GM19238 (cell line): ENCODE data around the gene CYB5R4.

ENCODE experiments used
- DNase-seq: peaks from one replicate; pipeline ENCODE4 v3.0.0; 2011; ENCODE audit warnings: low spot score; ENCODE audit not compliant: insufficient read length

The CYB5R4 gene, protein sequence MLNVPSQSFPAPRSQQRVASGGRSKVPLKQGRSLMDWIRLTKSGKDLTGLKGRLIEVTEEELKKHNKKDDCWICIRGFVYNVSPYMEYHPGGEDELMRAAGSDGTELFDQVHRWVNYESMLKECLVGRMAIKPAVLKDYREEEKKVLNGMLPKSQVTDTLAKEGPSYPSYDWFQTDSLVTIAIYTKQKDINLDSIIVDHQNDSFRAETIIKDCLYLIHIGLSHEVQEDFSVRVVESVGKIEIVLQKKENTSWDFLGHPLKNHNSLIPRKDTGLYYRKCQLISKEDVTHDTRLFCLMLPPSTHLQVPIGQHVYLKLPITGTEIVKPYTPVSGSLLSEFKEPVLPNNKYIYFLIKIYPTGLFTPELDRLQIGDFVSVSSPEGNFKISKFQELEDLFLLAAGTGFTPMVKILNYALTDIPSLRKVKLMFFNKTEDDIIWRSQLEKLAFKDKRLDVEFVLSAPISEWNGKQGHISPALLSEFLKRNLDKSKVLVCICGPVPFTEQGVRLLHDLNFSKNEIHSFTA

GRCh38 chr6:83859410-83860358, at the start of gene CYB5R4:
Gene CYB5R4 (plus strand): TSS chr6:83859689. CDS start chr6:83859783, 94 bp downstream.
- peak; percentile 92 for DNase-seq

DNA sequence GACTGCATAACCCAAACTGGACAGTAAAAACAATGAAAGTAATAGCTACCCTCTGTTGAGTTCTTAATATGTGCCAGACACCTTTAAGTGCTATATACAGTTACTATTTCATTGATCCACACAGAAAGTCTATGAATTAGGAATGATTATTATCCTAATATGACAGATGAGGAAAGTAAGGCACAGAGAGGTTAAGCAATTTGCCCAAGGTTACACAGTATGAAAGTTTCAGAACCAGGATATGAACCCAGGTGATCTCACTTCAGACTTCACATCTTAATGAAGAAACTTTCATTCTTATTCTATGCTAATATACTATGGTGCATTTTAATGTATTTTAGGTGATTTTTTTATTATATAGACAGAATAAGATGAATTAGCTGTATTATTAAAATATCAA, 46.9 kb upstream of the CYB5R4 start:
- DNase-seq = no peak

DNA sequence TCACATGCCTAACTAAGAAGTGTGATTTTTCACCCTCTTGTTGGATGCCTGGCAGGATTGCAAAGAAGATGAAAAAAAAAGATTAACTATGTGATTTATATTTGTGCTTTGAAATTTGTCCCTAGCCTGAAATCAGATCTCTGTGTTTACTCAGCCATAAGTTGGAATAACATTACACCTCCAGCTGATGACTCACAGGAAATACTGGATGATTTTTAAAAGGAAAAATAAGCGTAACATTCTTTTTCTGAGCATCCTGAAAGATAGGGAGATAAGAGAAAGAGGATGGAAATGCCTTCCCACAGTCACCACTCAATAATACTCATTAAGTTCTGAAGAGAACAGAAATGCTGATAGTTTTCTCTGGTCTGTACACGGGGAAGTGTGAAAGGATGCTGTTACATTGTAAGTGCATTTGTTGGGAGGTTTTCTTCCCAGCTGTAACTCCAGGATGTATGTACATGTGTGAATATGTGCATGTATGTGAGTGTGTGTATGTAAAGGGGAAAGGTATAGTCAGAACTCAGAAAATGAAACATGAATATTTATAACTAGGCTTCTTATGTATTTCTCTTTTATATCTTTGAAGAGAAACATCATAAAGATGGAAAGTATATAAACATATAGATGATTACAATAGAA, 43.7 kb upstream of the CYB5R4 start:
- no peak for DNase-seq

DNA sequence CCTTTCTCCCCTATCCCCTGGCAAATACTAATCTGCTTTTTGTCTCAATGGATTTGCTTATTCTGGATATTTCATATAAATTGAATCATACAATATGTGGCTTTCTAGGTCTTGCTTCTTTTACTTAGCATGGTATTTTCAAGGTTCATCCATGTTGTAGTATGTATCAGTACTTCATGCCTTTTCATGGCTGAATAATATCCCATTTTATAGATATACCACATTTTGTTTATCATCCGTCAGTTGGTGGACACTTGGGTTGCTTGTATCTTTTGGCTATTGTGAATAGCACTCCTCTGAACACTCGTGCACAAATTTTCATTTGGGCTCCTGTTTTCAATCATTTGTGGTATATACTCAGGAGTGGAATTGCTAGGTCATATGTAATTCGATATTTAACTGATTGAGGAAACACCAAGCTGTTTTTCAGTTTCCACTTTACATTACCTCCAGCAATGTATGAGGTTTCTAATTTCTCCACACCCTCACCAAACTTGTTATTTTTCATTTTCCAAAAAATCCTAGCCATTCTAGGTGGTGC, 36.8 kb upstream of the CYB5R4 start:
- DNase-seq = no peak

DNA sequence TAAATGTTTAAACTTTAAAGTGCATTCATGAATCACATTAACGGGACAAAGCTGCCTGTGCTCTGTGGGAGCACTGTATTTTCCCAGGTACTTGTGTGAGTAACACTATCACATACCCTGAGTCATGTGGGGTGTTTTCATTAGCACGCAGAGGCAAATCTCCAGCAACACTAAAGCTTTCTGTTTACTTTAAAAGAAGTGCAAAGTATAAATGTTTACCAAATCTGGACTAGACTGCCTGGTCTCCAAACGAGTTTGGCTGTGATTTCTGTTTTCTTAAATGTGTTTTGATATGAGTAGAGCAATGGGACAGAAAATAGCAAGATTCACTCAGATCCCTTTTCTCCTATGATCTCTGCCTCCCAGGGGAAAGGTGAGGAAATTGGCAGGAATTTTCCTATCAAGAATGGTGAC, 35.1 kb upstream of the CYB5R4 start:
- DNase-seq = no peak

DNA sequence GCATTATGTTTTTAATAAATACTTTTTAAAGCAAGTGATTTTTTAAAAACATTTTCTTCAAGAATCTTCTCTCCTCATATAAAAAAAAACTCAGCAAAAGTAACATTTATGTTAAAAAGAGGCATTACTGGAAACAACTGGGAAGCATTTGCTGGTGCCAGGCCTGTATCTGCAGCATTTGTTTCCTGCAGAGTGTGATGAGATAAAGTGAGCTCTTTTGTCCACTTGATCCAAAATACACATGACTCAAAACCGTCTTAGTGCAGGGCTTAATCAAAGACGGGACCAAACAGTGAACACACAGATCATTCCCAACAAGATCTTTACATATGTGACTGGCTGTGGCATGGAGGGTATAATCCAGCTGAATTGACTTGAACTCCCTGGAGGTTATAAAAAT, 34.7 kb upstream of the CYB5R4 start:
- DNase-seq = no peak

- DNase-seq = no peak
These were observed 32.4 kb upstream of the CYB5R4 start for GRCh38 chr6:83827050-83827449.

DNA sequence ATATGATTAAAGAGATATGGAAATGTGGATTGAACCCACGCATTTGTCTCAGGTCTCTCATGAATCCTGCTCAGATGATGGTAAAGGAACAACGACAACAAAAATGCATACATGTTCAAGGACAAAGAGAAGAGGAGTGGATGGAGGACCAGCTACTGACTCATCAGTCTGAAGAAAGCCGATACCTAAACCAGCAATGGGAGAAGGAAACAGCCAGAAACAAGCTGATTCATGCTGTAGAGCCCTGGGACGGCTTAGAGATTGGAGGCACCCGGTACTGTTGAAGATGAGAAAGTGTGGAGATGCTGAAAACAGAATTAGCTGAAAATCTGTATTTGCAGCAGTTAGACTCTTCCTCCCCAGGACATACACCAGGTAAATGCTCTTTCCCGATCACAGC, 20.8 kb upstream of the CYB5R4 start:
- DNase-seq = no peak

- no peak for DNase-seq
These were observed 15.3 kb upstream of the CYB5R4 start for GRCh38 chr6:83844170-83844569.

- no peak for DNase-seq
These were observed 13.2 kb upstream of the CYB5R4 start for GRCh38 chr6:83846291-83846690.

DNA sequence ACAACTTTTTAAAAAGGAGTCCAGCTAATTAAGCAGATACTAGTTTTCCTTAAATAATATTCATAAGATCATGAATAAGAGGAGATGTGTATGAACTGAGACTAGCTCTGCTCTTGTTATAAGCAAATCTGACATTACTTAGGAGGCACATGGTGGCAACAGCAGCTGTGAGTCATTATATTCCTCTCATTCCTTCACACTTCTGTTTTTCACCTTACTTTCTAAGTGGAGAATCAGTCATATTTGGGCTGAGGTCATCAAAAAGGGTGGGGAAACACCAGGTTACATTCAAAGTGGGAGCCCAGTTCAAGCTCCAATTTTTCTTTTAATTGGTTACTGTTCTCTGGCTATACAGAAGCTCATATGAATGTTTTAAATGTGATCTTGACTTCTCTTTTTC, 12.3 kb upstream of the CYB5R4 start:
- no peak for DNase-seq

GRCh38 chr6:83849127-83849526, 10.4 kb upstream of the CYB5R4 start:
- no peak for DNase-seq

GRCh38 chr6:83849610-83850009, 9.9 kb upstream of the CYB5R4 start:
- DNase-seq = no peak

DNA sequence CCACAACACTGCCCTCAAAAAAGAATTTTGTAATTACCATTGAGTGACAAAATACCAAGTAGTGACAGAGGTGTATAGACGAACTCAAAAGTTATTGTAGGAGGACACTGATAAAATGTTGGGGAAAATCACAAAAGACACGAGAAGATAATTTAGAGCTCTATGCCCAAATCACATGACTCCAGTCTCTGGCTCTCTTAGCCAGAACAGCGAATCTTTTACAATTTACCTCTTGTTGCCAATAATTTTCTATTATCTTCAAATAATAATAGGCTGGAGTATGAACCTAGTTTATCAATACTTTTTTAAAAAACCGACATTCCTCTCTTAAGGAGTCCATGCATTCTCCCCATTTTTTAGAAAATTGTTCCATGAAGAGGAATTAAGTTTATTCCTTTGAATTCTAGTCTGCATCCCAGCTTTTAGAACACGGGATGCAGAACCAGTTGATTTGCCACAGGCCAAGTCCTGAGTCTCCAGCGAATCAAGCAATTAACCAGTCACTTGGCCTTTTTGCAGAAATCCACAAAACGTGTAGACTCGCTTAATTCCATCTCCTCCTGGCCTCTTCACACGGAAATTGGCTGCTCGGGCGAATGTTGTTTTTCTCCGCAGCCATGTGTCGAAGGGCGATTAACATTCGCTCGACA, 6.8 kb upstream of the CYB5R4 start:
- DNase-seq = no peak

DNA sequence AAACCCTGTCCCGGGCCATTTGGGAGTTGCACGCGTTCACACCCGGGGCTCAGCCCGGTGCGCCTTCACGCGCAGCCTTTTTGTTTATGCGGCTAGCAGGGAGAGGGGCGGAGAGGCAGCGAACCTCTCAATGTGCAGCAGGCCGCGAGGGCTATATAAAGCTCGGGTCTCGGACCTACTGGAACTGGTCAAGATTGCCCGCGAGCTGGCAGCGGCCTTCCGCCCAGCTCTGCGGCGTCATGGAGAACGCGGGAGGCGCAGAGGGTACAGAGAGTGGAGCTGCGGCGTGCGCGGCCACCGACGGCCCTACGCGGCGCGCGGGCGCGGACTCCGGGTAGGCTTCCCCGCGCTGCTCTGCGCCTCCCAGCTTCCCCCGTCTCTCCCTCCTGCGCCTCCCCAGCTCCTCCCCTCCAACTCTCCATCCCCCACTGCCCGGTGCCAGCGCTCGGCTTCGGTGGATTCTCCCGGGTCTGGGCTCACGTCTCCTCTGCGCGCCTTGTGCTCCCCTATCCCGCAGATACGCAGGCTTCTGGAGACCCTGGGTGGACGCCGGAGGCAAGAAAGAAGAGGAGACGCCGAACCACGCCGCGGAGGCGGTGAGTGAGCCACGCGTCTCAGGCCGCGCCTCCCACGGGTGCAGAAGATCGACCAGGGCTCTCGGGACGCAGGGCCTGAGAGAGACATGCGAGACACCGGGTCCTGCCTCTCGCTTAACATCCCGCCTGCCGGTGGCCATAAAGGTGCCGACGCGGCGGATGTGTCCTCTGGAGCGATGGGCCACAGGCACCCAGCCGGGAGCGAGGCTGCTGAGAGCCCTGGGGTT, 6.1 kb upstream of the CYB5R4 start, which contains the start of gene RIPPLY2:
Gene RIPPLY2 (plus strand): TSS at position 183 of the 823 bp plus-strand sequence. CDS start 57 bp downstream, at position 240.
- DNase-seq = no peak

- no peak for DNase-seq
These were observed 5.4 kb upstream of the CYB5R4 start for GRCh38 chr6:83854001-83854501.

- no peak for DNase-seq
These were observed 4.7 kb upstream of the CYB5R4 start for GRCh38 chr6:83854766-83855165.

- no peak for DNase-seq
These were observed 868 bp downstream of the CYB5R4 start for GRCh38 chr6:83860359-83860755.

- DNase-seq = no peak
These were observed 1.4 kb downstream of the CYB5R4 start for GRCh38 chr6:83860782-83861495.
